Measurements from ENCODE around the gene STAC3. TPM values are rescaled to one million over a fixed set of nuclear protein-coding genes. Genes with fewer than 3 reads are reported as not detected.

STAC3 gene
- total RNA-seq, 2 donors from 2014 or later = 5.9 to 6.8 TPM

DNA sequence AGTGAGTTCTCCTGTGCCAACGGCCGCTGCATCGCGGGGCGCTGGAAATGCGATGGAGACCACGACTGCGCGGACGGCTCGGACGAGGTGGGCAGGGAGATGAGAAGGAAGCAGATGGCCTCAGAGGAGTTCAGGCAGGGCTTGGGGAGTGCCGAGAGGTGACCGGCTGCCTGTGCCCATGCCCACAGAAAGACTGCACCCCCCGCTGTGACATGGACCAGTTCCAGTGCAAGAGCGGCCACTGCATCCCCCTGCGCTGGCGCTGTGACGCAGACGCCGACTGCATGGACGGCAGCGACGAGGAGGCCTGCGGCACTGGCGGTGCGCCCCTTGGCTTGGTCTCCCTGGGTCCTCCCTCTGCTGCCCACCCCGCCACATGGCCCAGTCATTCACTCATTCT is 47.8 kb downstream of the STAC3 start:
- TF ChIP-seq, protein P1, sequence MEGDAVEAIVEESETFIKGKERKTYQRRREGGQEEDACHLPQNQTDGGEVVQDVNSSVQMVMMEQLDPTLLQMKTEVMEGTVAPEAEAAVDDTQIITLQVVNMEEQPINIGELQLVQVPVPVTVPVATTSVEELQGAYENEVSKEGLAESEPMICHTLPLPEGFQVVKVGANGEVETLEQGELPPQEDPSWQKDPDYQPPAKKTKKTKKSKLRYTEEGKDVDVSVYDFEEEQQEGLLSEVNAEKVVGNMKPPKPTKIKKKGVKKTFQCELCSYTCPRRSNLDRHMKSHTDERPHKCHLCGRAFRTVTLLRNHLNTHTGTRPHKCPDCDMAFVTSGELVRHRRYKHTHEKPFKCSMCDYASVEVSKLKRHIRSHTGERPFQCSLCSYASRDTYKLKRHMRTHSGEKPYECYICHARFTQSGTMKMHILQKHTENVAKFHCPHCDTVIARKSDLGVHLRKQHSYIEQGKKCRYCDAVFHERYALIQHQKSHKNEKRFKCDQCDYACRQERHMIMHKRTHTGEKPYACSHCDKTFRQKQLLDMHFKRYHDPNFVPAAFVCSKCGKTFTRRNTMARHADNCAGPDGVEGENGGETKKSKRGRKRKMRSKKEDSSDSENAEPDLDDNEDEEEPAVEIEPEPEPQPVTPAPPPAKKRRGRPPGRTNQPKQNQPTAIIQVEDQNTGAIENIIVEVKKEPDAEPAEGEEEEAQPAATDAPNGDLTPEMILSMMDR (conservative IDR thresholded peaks at IDR 0.05) = no peak
- Mint-ChIP-seq H3K9me3 (no peaks in the 10 kb centered on the region), H3K4me3 (no peak overlapping the region), H3K4me1 (no peaks in the 10 kb centered on the region), H3K27me3 (ENCODE audit: insufficient read depth) (no peaks in the 10 kb centered on the region), H3K36me3 (ENCODE audit: low read depth) (peaks cover 62% of the 10 kb centered on the region), H3K27ac (no peak overlapping the region)
- Histone ChIP-seq H3K4me1 (ENCODE audit: control insufficient read depth, insufficient read depth, low read length) (no peaks in the 10 kb centered on the region), H3K4me3 (ENCODE audit: low read length) (no peak overlapping the region), H3K9ac (ENCODE audit: extremely low read depth, low read length, poor library complexity, severe bottlenecking) (no peak overlapping the region), H3K36me3 (ENCODE audit: control insufficient read depth, insufficient read depth, low read length) (peaks cover 32% of the 10 kb centered on the region), H3K27me3 (ENCODE audit: control insufficient read depth, insufficient read depth, low read length, poor library complexity, severe bottlenecking) (no peaks in the 10 kb centered on the region), H3K9me3 (ENCODE audit: control insufficient read depth, low read length) (no peaks in the 10 kb centered on the region), H3K27ac (ENCODE audit: low read depth, low read length) (no peak overlapping the region)
- DNase-seq = no peak
- WGBS, 2 experiments (ENCODE audit: insufficient coverage in 1 of 2, insufficient read length in 1 of 2) = 95 to 100% methylated on average over 24 to 28 of the region's 28 CpGs

GRCh38 chr12:57202321-57202720 is 48.7 kb downstream of the STAC3 start:
- Mint-ChIP-seq H3K9me3 (no peaks in the 10 kb centered on the region), H3K36me3 (ENCODE audit: low read depth) (peaks cover 64% of the 10 kb centered on the region), H3K27ac (no peak overlapping the region), H3K4me3 (no peak overlapping the region), H3K27me3 (ENCODE audit: insufficient read depth) (no peaks in the 10 kb centered on the region), H3K4me1 (no peaks in the 10 kb centered on the region)
- H3K36me3 ChIP-seq (ENCODE audit: control insufficient read depth, insufficient read depth, low read length) = peaks cover 37% of the 10 kb centered on the region
- H3K27me3 ChIP-seq (ENCODE audit: control insufficient read depth, insufficient read depth, low read length, poor library complexity, severe bottlenecking) = no peaks in the 10 kb centered on the region
- no peak for DNase-seq
- H3K9me3 ChIP-seq (ENCODE audit: control insufficient read depth, low read length) = no peaks in the 10 kb centered on the region
- no peak overlapping the region for H3K27ac ChIP-seq (ENCODE audit: low read depth, low read length)
- H3K4me3 ChIP-seq (ENCODE audit: low read length) = no peak overlapping the region
- no peak overlapping the region for H3K9ac ChIP-seq (ENCODE audit: extremely low read depth, low read length, poor library complexity, severe bottlenecking)
- H3K4me1 ChIP-seq (ENCODE audit: control insufficient read depth, insufficient read depth, low read length) = no peaks in the 10 kb centered on the region
- 89 to 96% methylated on average over 19 of the region's 19 CpGs for WGBS, 2 experiments (ENCODE audit: insufficient coverage in 1 of 2, insufficient read length in 1 of 2)
- TF ChIP-seq, protein P1 (conservative IDR thresholded peaks at IDR 0.05) = no peak

DNA sequence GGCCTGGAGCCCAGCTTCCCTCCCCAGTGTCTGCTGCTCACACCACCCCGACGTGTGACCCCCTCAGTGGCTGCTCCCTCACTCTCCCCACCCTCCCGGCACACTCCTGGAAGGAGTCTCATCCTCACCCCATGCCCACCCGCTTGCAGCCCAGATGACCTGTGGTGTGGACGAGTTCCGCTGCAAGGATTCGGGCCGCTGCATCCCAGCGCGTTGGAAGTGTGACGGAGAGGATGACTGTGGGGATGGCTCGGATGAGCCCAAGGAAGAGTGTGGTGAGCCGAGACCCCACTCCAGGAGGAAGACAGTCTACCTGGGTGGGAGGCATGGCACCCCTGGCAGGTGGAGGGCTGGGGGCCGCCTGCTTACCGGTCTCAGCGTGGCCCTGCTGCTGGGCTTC is 49.4 kb downstream of the STAC3 start:
- no peak for DNase-seq
- no peaks in the 10 kb centered on the region for H3K27me3 ChIP-seq (ENCODE audit: control insufficient read depth, insufficient read depth, low read length, poor library complexity, severe bottlenecking)
- 92 to 97% methylated on average over 13 to 16 of the region's 16 CpGs for WGBS, 2 experiments (ENCODE audit: insufficient coverage in 1 of 2, insufficient read length in 1 of 2)
- H3K9me3 ChIP-seq (ENCODE audit: control insufficient read depth, low read length) = no peaks in the 10 kb centered on the region
- no peak overlapping the region for H3K27ac ChIP-seq (ENCODE audit: low read depth, low read length)
- peaks cover 36% of the 10 kb centered on the region for H3K36me3 ChIP-seq (ENCODE audit: control insufficient read depth, insufficient read depth, low read length)
- no peaks in the 10 kb centered on the region for H3K9me3 Mint-ChIP-seq
- H3K4me3 ChIP-seq (ENCODE audit: low read length) = no peak overlapping the region
- TF ChIP-seq, protein P1 (conservative IDR thresholded peaks at IDR 0.05) = no peak
- no peak overlapping the region for H3K27ac Mint-ChIP-seq
- no peaks in the 10 kb centered on the region for H3K4me1 ChIP-seq (ENCODE audit: control insufficient read depth, insufficient read depth, low read length)
- H3K27me3 Mint-ChIP-seq (ENCODE audit: insufficient read depth) = no peaks in the 10 kb centered on the region
- H3K9ac ChIP-seq (ENCODE audit: extremely low read depth, low read length, poor library complexity, severe bottlenecking) = no peak overlapping the region
- H3K4me1 Mint-ChIP-seq = no peaks in the 10 kb centered on the region
- no peak overlapping the region for H3K4me3 Mint-ChIP-seq
- peaks cover 69% of the 10 kb centered on the region for H3K36me3 Mint-ChIP-seq (ENCODE audit: low read depth)
